NCI-H526 treated with DMSO at 0.1 percent for 48 hours (cell line): ENCODE results near the gene THBS1.

Experiments used
- DNase-seq: peaks from one replicate; lab custom pipeline; 2025; lab: John Stamatoyannopoulos, UW

THBS1 gene

DNA sequence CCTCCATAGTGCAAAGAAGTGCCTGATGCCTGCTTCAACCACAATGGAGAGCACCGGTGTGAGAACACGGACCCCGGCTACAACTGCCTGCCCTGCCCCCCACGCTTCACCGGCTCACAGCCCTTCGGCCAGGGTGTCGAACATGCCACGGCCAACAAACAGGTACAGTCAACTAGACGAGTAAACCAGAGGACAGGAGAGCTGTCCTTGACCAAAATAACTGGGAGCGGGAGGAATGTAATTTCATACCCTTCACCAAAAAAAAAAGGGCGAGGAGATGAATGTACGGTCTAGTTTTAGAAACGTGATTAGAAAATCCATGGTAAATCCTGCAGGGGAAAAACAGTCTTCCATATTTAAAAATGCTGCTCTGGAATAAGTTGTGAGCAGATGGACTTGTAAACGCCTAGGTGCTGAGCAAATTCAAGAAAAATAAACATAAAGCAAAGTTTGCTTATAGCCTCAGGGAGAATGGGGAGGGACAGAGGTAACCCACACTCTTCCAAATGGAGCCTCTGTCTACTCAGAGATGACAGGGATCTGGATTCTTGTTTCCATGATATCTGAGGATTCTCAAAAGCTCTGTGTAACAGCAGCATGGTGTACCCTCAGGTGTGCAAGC lies 8.4 kb downstream of the THBS1 start:
- no peak for DNase-seq

DNA sequence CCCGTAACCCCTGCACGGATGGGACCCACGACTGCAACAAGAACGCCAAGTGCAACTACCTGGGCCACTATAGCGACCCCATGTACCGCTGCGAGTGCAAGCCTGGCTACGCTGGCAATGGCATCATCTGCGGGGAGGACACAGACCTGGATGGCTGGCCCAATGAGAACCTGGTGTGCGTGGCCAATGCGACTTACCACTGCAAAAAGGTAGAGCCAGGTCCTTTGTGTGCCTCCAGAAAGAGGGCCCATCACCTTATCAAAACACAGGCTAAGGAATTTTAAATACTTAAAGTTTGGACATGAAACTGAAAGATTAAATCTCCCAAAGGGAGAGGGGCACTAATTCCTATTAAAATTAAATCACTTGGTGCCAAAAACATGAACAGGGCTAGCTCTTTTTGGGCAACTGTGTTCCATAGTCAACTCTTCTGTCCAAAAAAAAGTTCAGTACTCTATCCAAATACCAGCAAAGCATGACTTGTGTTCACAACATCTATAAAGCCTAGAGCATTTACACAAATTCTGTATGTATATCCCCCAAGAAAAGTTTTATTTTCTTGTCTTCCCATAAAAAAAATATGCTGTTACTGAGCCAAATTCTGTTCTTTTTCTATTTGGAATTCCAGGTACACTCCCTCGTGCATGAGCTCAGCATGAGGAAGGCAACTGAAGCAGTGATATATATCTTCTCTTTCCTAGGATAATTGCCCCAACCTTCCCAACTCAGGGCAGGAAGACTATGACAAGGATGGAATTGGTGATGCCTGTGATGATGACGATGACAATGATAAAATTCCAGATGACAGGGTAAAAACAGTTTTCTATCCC lies 9.2 kb downstream of the THBS1 start:
- no peak for DNase-seq

DNA sequence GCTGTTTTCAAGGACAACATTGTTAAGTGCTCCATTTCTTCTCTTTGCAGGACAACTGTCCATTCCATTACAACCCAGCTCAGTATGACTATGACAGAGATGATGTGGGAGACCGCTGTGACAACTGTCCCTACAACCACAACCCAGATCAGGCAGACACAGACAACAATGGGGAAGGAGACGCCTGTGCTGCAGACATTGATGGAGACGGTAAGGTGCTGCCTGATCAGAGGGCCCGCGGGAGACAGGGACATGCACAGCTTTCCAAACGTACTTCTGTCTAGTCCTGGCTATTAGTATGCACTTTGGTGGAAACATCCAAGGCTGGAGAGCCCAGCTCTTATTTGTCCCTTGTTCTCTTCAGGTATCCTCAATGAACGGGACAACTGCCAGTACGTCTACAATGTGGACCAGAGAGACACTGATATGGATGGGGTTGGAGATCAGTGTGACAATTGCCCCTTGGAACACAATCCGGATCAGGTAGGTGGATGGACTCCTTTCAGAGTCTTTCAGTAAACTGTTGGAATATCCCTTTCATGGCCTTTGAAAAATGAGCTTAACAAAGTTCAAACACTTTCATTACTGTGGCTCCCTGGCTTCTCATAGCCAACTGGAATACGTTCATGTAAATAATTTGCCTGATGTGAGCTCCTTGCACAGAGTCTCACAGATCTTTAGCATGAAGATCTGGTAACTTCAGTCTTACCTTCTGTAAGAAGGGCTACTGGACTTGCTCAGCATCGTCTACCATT lies 10.4 kb downstream of the THBS1 start:
- no peak for DNase-seq

DNA sequence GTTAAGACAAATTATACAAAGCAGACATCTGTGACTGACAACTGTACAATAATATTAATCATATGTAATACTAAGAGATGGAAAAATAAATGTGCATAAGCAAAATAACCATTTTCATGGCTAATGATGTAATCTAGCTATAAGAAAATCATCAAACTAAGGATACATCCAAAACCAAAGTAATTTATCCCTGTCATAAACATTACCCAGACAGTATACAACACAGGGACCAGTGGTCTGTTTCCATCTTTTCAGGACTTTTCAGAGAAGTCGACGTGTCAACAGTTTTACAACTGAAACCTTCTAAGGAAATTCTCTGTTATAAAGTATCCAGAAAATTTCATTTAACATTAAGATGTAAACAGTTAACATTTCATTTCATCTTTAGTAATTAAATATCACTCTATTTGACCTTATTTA lies 11.0 kb downstream of the THBS1 start:
- DNase-seq = no peak

DNA sequence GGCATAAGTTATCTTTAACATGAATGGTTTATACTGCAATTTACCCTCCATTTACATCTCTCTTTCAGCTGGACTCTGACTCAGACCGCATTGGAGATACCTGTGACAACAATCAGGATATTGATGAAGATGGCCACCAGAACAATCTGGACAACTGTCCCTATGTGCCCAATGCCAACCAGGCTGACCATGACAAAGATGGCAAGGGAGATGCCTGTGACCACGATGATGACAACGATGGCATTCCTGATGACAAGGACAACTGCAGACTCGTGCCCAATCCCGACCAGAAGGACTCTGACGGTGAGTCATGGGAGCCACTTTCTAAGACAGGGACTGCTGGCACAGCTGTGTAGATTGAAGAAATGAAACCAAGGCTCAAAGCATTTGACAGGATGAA lies 11.6 kb downstream of the THBS1 start:
- DNase-seq = no peak

DNA sequence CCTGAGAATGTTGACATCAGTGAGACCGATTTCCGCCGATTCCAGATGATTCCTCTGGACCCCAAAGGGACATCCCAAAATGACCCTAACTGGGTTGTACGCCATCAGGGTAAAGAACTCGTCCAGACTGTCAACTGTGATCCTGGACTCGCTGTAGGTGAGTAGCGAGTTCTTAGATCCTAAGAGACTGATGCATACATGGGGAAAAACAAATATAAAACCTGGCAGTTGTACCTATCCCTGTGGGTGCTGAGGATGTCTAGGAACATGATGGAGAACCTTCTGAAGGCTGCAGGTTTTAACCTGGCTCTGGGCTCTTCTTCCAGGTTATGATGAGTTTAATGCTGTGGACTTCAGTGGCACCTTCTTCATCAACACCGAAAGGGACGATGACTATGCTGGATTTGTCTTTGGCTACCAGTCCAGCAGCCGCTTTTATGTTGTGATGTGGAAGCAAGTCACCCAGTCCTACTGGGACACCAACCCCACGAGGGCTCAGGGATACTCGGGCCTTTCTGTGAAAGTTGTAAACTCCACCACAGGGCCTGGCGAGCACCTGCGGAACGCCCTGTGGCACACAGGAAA lies 12.3 kb downstream of the THBS1 start:
- DNase-seq = no peak

DNA sequence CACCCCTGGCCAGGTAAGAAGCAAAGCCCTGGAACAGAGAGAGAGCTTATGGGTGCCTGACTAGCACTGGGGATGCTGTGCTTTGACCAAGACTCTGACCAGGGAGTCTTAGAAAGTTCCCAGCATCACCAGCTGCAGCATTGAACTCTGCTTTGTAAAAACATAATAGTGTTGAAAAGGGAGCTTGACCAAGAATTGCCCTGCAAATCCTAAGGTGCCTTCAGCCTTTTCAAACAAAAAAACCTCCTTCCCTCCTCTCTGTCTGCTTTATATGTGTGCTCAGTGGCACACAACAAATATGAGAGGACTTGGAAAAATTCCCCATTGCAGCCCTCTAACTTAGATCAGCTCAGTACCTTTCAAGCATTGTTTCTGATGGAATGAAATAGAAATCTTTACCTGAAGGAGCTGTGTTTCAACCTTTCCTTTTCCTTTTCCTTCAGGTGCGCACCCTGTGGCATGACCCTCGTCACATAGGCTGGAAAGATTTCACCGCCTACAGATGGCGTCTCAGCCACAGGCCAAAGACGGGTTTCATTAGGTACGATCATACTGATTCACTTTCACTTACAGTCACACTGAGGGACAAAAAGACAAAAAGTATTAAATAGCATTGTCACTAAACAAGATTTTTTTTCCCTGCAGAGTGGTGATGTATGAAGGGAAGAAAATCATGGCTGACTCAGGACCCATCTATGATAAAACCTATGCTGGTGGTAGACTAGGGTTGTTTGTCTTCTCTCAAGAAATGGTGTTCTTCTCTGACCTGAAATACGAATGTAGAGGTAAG lies 13.0 kb downstream of the THBS1 start:
- no peak for DNase-seq

DNA sequence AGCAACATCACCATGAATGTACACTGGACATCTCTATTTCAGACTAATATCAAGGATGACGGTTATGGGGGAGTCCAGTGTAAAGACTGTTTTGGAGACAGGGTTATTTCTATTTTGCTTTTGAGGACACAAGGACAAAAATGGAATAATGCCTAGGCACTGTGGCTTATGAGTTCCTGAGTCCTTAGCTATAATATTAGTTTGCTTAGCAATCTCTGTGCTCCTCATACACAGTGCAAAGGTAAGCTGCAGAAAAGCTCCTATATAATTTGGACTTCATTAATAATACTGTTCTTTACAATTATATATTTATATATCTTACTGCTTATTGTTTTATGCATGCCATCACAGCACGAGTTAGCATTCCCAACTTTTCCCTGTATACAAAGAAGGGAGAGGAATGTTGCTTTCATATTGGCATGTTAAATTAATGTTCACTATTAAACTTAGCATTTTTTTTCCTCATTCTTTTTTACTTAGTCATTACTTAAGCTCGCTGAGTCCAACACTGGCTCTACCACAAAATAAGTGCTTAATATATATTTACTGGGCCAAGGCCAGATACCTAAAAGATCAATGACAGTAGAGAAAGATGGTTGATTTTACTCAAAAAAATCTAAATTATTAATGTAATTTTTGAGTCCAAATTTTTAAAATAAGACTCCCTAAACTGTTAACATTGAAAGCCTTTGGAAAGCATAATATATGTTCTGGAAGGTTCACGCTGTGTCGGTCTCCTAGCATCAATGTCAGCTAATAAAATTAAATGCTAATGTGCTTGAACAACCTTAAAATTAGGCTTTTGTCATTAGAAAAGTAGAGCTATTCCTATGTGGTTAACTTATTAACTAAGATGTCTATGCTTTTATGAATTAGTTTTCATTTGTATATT lies 13.8 kb downstream of the THBS1 start:
- no peak for DNase-seq

DNA sequence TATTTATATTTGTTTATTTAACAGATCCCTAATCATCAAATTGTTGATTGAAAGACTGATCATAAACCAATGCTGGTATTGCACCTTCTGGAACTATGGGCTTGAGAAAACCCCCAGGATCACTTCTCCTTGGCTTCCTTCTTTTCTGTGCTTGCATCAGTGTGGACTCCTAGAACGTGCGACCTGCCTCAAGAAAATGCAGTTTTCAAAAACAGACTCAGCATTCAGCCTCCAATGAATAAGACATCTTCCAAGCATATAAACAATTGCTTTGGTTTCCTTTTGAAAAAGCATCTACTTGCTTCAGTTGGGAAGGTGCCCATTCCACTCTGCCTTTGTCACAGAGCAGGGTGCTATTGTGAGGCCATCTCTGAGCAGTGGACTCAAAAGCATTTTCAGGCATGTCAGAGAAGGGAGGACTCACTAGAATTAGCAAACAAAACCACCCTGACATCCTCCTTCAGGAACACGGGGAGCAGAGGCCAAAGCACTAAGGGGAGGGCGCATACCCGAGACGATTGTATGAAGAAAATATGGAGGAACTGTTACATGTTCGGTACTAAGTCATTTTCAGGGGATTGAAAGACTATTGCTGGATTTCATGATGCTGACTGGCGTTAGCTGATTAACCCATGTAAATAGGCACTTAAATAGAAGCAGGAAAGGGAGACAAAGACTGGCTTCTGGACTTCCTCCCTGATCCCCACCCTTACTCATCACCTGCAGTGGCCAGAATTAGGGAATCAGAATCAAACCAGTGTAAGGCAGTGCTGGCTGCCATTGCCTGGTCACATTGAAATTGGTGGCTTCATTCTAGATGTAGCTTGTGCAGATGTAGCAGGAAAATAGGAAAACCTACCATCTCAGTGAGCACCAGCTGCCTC lies 14.7 kb downstream of the THBS1 start:
- no peak for DNase-seq

DNA sequence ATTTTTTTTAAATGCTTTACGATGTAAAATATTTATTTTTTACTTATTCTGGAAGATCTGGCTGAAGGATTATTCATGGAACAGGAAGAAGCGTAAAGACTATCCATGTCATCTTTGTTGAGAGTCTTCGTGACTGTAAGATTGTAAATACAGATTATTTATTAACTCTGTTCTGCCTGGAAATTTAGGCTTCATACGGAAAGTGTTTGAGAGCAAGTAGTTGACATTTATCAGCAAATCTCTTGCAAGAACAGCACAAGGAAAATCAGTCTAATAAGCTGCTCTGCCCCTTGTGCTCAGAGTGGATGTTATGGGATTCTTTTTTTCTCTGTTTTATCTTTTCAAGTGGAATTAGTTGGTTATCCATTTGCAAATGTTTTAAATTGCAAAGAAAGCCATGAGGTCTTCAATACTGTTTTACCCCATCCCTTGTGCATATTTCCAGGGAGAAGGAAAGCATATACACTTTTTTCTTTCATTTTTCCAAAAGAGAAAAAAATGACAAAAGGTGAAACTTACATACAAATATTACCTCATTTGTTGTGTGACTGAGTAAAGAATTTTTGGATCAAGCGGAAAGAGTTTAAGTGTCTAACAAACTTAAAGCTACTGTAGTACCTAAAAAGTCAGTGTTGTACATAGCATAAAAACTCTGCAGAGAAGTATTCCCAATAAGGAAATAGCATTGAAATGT lies 15.6 kb downstream of the THBS1 start:
- no peak for DNase-seq

DNA sequence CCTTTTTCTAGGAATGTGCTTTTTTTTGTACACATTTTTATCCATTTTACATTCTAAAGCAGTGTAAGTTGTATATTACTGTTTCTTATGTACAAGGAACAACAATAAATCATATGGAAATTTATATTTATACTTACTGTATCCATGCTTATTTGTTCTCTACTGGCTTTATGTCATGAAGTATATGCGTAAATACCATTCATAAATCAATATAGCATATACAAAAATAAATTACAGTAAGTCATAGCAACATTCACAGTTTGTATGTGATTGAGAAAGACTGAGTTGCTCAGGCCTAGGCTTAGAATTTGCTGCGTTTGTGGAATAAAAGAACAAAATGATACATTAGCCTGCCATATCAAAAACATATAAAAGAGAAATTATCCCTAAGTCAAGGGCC lies 16.5 kb downstream of the THBS1 start:
- DNase-seq = no peak

DNA sequence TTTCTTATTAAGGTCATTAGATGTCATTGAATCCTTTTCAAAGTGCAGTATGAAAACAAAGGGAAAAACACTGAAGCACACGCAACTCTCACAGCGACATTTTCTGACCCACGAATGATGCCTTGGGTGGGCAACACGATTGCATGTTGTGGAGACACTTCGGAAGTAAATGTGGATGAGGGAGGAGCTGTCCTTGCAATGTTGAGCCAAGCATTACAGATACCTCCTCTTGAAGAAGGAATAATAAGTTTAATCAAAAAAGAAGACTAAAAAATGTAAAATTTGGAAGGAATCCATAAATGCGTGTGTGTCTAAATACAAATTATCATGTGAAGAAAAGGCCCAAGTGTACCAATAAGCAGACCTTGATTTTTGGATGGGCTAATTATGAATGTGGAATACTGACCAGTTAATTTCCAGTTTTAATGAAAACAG lies 16.9 kb downstream of the THBS1 start:
- no peak for DNase-seq

DNA sequence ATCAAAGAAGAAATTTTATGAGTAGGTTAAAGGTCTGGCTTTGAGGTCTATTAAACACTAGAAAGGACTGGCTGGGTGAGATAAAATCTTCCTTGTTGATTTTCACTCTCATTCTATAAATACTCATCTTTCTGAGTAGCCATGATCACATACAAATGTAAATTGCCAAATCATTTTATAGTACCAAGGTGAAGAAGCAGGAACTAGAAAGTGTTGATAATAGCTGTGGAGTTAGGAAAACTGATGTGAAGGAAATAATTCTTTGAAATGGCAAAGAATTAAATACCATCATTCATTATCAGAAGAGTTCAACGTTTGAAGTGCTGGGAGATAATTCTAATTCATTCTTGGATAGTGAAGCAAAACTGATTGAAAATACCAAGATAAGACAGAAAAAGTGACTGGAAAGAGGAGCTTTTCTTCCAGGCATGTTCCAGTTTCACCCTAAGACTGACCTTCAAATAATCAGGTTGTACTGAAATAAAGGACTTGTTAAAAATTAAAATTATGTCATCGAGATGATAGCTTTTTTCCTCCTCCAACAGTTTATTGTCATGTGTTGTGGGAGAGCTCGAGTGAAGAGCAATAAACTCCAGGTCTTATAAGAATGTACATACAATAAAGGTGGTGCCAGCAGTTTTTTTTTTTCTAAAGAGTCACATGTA lies 17.4 kb downstream of the THBS1 start:
- DNase-seq = no peak

DNA sequence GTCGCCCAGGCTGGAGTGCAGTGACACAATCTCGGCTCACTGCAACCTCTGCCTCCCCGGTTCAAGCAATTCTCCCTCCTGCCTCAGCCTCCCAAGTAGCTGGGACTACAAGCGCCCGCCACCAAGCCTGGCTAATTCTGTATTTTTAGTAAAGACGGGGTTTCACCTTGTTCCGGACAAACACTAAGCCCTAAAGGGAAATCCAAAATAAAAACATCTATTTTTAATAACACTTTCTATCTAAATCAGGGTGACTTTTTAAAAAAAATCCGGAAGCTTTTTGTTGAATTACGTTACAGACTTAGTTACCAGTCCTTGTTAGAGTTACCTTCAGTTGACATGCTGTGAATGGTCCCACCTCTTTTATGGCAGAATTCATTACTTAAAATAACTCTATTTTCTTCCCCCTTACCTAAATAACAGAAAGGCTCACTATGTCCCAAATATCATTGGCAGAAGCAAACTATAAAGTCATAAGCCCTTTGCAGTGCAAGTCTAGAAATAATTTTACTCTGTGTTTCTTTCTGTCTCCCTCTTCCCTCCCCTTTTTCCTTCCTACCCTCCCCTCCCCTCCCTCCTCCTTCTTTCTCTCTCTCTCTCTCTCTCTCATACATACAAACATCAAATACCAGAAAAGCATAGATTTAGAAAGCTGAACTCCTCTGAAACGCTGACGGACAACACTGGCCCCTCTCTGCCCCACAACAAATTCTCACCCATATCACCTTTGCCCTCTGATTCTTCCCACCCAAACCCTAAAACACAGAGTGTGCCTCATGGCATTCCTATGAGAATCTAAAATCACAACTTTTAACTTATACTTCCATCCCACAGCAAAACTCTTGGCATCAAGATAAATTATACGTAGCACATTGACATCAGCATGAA lies 18.3 kb downstream of the THBS1 start:
- DNase-seq = no peak

DNA sequence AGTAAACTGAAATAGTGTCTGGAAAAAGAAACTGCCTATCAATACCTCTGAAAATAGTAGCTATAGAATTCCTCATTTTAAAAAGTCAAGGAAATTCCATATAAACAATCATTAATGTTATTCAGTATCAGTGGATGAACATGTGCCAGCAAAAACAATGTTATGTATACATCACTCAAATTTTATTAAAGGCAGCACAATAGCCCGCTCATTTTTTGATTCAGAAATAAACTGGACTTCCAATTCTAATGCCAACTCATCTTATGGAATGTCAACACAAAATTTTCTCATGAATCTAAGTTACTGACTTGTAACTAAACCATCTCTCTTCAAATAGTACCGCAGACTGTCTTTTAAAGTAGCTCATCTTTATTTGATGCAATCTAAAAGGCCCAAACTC lies 19.0 kb downstream of the THBS1 start:
- DNase-seq = no peak

DNA sequence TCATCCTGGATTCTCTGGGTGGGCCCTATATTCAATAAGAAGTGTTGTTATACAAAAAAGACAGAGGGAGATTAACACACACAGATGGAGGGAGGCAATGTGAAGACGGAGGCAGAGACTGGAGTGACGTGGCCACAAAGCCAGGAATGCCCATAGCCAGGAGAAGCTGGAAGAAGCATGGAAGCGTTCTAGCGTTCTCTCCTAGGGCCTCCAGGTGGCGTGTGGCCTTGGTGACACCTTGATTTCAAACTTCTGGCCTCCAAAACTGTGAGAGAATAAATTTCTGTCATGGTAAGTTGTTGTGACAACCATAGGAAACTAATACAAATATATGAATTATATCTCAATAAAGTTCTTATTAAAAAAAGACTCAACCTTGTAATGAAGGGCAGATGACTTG lies 21.3 kb downstream of the THBS1 start:
- no peak for DNase-seq

DNA sequence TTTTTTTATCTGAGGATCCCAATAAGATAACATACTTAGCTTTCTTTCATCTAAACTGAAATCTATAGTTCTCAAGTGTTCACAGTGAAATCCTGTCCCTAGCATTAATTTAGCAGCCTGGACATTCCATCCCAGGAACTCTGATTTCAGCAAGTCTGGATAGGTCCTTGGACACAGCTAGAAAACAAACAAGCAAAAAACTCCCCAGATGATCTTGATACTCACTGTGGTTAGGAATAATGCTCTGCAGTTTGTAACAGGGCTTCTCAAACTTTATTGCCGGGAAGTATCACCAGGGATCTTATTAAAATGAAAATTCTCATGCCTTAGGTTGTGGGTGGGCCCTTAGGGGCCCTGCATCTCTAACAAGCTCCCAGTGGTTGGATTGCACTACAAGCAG lies 24.3 kb downstream of the THBS1 start:
- DNase-seq = no peak
